SK-N-SH treated with all-trans-retinoic acid at 6 μM for 48 hours (cell line): ENCODE data around the gene ERAP2.

Experiments used
- ATAC-seq: fragments of 200-7000 bp; cut with Tn5 transposase; 3 replicates; pipeline ENCODE4 v1.9.1; 2020; ENCODE audit warnings: mild to moderate bottlenecking, moderate library complexity
- ARNTL ChIP-seq: fragments of 450-650 bp; formaldehyde crosslinking; IDR thresholded peaks from 2 replicates; pipeline ENCODE4 v1.5.0; 2020; ENCODE audit warnings: low read depth, mild to moderate bottlenecking, moderate library complexity, borderline replicate concordance
- BACH2 ChIP-seq: fragments of 250-450 bp; sonication (Bioruptor Pico); IDR thresholded peaks from 2 replicates; pipeline ENCODE4 v1.9.0; 2021; ENCODE audit warnings: mild to moderate bottlenecking, borderline replicate concordance
- CSDC2 ChIP-seq: fragments of 250-450 bp; sonication (Bioruptor Pico); IDR thresholded peaks from 2 replicates; pipeline ENCODE4 v1.5.0; 2020; ENCODE audit warnings: mild to moderate bottlenecking, moderate library complexity
- ESRRG ChIP-seq: fragments of 250-450 bp; sonication (Bioruptor Pico); IDR thresholded peaks from 2 replicates; pipeline ENCODE4 v1.6.1; 2021; ENCODE audit warnings: mild to moderate bottlenecking
- ISL1 ChIP-seq: fragments of 250-450 bp; sonication (Bioruptor Pico); IDR thresholded peaks from 2 replicates; pipeline ENCODE4 v2.1.2; 2022; ENCODE audit warnings: mild to moderate bottlenecking, moderate library complexity
- OSR1 ChIP-seq: fragments of 250-450 bp; sonication (Bioruptor Pico); IDR thresholded peaks from 2 replicates; pipeline ENCODE4 v1.8.0; 2022; ENCODE audit warnings: moderate library complexity, mild to moderate bottlenecking, inconsistent platforms
- PATZ1 ChIP-seq: fragments of 250-450 bp; sonication (Bioruptor Pico); IDR thresholded peaks from 2 replicates; pipeline ENCODE4 v1.8.0; 2020; ENCODE audit warnings: mild to moderate bottlenecking, moderate library complexity, borderline replicate concordance
- PPARA ChIP-seq: fragments of 250-450 bp; sonication (Bioruptor Pico); IDR thresholded peaks from 2 replicates; pipeline ENCODE4 v1.5.0; 2020; ENCODE audit warnings: mild to moderate bottlenecking, borderline replicate concordance
- RARB ChIP-seq: fragments of 250-450 bp; sonication (Bioruptor Pico); IDR thresholded peaks from 2 replicates; pipeline ENCODE4 v1.8.0; 2021; ENCODE audit warnings: mild to moderate bottlenecking, moderate library complexity
- TCF4 ChIP-seq: fragments of 250-450 bp; sonication (Bioruptor Pico); IDR thresholded peaks from 2 replicates; pipeline ENCODE4 v1.8.0; 2021; ENCODE audit warnings: mild to moderate bottlenecking, moderate library complexity, borderline replicate concordance
- ZC3H10 ChIP-seq: fragments of 250-450 bp; sonication (Bioruptor Pico); IDR thresholded peaks from 2 replicates; pipeline ENCODE4 v1.5.1; 2021; ENCODE audit warnings: mild to moderate bottlenecking, moderate library complexity
- ZFP3 ChIP-seq: fragments of 250-450 bp; sonication (Bioruptor Pico); IDR thresholded peaks from 2 replicates; pipeline ENCODE4 v1.5.0; 2020; ENCODE audit warnings: mild to moderate bottlenecking, moderate library complexity
- ZFP30 ChIP-seq: fragments of 450-650 bp; formaldehyde crosslinking; IDR thresholded peaks from 2 replicates; pipeline ENCODE4 v1.5.0; 2022; ENCODE audit warnings: mild to moderate bottlenecking, moderate library complexity
- ZNF565 ChIP-seq: fragments of 450-650 bp; formaldehyde crosslinking; conservative IDR thresholded peaks from 2 replicates; pipeline ENCODE4 v1.5.0; 2020; ENCODE audit warnings: low read depth, mild to moderate bottlenecking, moderate library complexity
- ZNF8 ChIP-seq: fragments of 450-650 bp; formaldehyde crosslinking; IDR thresholded peaks from 2 replicates; pipeline ENCODE4 v1.5.0; 2020; ENCODE audit warnings: mild to moderate bottlenecking, moderate library complexity
- TF ChIP-seq, protein P1 (sequence below): fragments of 250-450 bp; sonication (Bioruptor Pico); IDR thresholded peaks from 2 replicates; pipeline ENCODE4 v1.8.0; 2021; ENCODE audit warnings: low read depth, mild to moderate bottlenecking, moderate library complexity, borderline replicate concordance
- TF ChIP-seq, protein P2 (sequence below): fragments of 250-450 bp; sonication (Bioruptor Pico); IDR thresholded peaks from 2 replicates; pipeline ENCODE4 v1.5.1; 2020; ENCODE audit warnings: low read depth, mild to moderate bottlenecking, moderate library complexity
- TF ChIP-seq, protein P3 (sequence below): fragments of 250-450 bp; sonication (Bioruptor Pico); IDR thresholded peaks from 2 replicates; pipeline ENCODE4 v1.5.1; 2021; ENCODE audit warnings: mild to moderate bottlenecking, moderate library complexity

ERAP2 gene

DNA sequence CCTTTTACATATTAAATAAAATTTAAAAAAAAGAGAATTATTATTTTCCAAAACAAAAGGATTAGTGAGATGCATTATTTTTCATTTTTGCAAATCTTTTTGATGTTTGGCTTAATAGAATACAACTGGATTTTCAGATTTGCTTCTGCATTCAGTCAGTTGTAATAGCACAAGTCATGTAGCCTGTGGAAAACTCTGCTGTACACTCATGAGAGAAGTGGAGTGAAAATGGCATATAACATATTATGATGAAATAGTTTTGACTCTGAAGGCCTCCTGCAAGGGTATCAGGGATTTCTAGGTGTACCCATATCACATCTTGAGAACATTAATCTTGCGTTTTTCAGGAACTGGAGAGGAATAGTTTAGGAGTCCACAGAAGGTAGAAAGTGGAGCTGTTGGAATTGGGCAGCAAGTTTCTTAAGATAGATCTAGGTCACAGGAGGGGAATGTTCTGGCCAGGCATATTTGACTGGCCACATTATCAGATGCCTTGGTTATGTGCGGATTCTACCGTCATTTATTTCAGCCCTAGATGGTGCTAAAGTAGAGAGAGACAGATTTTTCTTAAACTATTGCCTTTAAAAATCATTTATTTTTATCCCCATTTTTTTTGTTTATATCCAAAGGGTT, 75.9 kb downstream of the ERAP2 start:
- ATAC-seq: no peak
- TF ChIP-seq ESRRG (CRISPR knock-in tag) (no peak), TCF4 (CRISPR knock-in tag) (no peak), ISL1 (CRISPR knock-in tag) (no peak), CSDC2 (CRISPR knock-in tag) (no peak), PPARA (no peak), PATZ1 (CRISPR knock-in tag) (no peak), ZNF8 (no peak), ZNF565 (CRISPR knock-in tag) (no peak), ZFP30 (no peak)
- TF ChIP-seq, protein P1, sequence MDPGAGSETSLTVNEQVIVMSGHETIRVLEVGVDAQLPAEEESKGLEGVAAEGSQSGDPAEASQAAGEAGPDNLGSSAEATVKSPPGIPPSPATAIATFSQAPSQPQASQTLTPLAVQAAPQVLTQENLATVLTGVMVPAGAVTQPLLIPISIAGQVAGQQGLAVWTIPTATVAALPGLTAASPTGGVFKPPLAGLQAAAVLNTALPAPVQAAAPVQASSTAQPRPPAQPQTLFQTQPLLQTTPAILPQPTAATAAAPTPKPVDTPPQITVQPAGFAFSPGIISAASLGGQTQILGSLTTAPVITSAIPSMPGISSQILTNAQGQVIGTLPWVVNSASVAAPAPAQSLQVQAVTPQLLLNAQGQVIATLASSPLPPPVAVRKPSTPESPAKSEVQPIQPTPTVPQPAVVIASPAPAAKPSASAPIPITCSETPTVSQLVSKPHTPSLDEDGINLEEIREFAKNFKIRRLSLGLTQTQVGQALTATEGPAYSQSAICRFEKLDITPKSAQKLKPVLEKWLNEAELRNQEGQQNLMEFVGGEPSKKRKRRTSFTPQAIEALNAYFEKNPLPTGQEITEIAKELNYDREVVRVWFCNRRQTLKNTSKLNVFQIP: no peak
- TF ChIP-seq, protein P2, sequence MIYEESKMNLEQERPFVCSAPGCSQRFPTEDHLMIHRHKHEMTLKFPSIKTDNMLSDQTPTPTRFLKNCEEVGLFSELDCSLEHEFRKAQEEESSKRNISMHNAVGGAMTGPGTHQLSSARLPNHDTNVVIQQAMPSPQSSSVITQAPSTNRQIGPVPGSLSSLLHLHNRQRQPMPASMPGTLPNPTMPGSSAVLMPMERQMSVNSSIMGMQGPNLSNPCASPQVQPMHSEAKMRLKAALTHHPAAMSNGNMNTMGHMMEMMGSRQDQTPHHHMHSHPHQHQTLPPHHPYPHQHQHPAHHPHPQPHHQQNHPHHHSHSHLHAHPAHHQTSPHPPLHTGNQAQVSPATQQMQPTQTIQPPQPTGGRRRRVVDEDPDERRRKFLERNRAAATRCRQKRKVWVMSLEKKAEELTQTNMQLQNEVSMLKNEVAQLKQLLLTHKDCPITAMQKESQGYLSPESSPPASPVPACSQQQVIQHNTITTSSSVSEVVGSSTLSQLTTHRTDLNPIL: no peak

DNA sequence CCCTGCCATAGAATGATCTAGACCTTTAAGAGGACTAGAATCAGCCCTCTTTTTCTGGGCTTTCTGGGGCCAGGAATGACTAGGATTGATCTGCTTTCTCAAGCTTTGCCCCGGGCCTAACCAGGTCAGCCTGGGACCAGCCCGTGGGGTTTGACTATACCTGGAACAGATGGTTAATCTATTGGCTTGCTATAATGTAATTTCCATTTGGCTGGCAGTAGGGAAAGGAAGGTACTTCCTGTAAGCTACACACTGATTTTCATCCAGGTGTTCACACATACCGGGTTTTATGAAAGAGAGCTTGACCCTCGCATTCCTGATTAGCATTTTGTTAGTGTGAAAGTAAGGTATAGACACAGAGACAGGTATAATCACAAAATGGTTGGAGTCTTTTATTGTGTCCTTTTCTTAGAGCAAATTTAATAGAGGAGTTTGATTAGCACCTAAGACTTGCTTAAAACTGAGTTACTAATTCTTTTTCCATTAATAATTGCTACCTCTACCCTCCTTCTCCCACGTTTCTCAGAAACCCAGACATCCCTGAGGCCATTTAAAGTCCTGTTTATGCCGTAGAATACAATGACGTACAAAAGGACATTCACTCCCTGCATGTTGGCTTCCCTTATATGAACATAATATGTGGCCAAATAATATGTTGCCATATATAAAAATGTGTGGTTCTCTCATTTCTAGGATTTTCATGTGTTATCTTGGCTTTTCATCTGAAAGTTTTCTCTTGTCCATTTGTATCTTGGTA, 76.9 kb downstream of the ERAP2 start:
- no peak for ATAC-seq
- TF ChIP-seq ARNTL: no peak
- no peak for TF ChIP-seq ZNF565 (CRISPR knock-in tag)
- TF ChIP-seq, protein P3, sequence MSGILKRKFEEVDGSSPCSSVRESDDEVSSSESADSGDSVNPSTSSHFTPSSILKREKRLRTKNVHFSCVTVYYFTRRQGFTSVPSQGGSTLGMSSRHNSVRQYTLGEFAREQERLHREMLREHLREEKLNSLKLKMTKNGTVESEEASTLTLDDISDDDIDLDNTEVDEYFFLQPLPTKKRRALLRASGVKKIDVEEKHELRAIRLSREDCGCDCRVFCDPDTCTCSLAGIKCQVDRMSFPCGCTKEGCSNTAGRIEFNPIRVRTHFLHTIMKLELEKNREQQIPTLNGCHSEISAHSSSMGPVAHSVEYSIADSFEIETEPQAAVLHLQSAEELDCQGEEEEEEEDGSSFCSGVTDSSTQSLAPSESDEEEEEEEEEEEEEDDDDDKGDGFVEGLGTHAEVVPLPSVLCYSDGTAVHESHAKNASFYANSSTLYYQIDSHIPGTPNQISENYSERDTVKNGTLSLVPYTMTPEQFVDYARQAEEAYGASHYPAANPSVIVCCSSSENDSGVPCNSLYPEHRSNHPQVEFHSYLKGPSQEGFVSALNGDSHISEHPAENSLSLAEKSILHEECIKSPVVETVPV: no peak
- TF ChIP-seq ZFP3 (CRISPR knock-in tag): no peak
- no peak for TF ChIP-seq PATZ1 (CRISPR knock-in tag)
- TF ChIP-seq ZC3H10 (CRISPR knock-in tag): no peak
- TF ChIP-seq ZFP30: no peak

DNA sequence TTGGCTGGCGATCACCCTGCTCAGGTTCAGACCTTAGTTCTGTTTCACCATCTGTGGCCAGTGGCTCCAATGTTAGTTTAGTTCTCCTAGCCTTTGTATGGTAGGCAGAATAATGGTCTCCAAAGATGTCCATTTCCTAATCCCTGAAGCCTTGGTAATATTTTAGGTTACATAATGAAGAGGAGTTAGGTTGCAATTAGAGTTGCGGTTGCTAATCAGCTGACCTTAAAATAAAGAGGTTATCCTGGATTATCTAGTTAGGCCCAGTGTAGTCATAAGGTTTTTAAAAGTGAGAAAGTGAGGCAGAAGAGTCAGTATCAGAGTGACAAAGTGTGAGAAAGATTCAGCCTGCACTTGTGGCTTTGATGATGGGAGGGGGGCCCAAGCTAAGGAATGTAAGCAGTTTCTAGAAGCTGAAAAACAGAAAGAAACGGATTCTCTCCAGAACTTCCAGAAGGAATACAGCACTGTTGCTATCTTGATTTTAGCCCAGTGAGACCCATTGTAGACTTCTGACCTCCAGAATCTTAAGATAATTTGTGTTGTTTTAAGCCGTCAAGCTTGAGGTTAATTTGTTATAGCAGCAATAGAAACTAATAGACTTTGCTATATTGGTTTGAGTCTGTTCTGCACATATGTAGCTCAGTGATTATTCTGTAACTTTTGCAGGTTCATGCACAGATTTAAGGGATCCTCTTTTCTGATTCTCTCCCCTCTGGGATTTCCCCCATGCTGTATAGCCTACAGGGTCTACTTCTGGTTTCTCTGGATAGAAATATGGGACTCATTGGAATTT, 81.2 kb downstream of the ERAP2 start:
- no peak for ATAC-seq
- no peak for TF ChIP-seq PPARA
- no peak for TF ChIP-seq ZNF8
- TF ChIP-seq OSR1 (CRISPR knock-in tag): no peak
- TF ChIP-seq RARB (CRISPR knock-in tag): no peak
- TF ChIP-seq BACH2 (CRISPR knock-in tag): no peak
- no peak for TF ChIP-seq ZNF565 (CRISPR knock-in tag)
- TF ChIP-seq, protein P3: no peak
